CD4-positive, alpha-beta T cell treated with Interleukin-15 for 4 hours (primary cell): Measurements from ENCODE around the gene MBL2.

Experiments used
- DNase-seq: peaks from one replicate; pipeline ENCODE4 v3.0.0-alpha.2; 2020; ENCODE audit warnings: low spot score

The MBL2 gene

DNA sequence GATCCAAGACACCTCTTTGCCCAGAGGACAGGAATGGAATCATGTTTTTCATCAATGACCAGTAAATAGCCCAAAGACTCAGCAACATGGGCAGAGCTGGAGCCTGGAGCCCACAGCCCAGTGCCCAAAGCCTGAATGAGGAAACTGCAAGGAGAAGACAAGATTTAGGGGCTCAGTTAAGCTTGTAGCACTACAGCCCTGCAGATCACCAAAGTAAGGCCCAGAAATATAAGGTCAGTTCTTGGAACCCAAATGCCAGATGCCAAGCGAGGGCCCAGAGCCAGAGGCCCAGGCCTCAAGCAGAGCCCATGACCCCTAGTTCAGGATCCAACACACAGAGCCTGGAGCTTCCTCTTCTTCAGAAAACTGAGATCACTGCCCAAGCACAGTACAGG, 32.4 kb downstream of the MBL2 start:
- no peak for DNase-seq

DNA sequence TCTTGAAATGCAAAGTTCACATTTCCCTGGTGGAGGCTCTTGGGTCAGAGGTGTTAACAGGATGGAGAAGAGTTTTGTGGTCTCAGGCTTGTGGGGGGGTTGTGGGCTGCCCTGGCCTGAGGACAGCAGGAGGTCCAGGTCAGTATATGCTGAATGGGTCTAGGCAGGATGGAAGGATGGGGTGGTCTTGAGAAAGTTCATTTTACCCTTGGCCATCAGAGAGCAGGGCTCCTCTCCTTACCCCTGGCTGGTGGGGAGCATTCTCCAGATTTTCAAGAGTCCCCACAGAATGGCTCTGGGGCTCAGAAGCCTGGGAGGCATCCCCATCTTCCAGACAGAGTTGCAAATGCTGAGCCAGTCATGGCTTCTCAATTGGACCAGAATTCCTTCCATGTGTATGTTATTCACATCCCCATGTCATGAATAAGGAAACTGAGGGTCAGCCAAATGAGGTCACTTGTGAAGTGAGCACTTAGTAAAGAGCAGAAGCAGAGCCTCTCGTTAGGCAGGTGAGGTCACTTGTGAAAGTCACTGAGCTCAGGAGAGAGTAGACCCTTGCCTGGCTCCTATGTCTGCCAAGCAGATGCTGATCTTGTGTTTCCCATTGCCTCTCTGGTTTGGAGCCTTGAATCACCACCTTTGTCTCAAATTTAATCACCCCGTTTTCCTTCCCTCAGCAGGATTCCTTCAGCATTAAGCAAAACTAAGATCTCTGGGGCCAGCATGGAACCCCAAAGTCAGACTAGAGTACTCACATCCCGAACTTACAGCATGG, 33.0 kb downstream of the MBL2 start:
- DNase-seq = no peak

DNA sequence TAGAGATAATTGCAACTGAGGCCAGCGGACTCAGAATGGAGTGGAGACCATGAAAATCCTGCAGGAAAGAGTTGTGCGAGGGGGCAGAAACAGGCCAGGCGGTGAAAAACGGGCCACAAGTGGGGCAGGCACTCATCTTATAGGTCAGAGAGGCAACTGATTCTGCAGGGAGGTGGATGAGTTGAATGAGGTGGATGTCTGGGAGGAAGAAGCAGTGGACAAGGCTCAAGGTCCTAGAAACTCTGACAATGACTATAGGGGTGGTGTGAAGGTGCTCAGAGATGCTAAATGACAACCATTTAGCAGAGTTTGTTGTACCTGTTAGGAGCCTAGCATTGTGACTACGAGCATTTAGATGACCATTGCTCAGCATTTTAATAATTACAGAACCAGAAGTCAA, 33.6 kb downstream of the MBL2 start:
- no peak for DNase-seq

DNA sequence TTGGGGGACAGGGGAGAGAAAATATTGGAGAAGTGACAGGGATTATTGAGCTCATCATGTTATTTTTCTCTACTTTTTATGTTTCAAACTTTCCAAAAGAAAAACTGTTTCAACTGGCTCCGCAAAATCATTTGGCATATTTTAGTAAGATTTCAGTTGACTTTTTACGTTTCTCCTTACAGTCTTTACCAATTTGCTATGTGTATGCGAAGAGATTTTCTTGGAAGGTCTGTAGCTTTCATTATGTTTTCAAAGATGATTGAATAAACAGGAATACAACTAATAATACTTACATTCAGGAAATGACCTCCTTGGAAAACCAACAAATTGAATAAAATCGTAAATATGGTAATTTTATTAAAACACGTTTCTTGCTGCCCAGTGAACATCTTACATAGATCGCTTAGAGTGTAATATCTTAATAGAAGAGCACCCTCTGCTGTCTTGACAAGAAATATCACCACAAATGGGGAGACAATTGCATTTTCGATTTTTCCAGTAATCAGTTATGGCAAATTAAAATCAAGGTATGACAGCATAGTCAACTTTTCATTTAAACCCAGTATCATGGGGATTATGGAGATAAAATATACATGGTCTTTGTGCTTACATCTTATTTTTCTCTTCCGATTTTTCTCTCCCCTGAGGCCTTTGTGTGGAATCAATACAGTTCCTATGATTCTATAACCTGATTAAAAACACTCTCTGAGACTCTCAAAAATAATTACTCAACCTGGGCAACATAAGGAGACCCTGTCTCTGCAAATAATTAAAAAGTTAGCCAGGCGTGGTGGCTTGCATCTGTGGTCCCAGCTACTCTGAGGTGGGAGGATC, 43.1 kb downstream of the MBL2 start:
- DNase-seq = no peak

DNA sequence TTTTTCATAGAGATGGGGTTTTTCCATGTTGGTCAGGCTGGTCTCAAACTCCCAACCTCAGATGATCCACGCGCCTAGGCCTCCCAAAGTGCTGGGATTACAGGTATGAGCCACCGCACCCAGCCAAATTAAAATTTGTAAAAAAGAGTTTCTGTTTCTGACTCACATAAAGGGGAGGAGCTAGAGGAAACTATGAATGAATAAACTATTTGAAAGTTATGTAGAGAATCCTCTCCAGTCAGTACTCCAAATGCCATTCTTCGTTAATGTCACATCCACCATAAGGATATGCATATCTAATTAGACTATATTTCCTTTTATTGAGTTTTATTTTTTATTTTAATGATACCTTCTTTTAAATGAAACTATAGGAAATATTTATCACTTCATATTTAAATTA, 52.6 kb downstream of the MBL2 start:
- no peak for DNase-seq
